ENCODE results near the gene EIF4G3.

DNA sequence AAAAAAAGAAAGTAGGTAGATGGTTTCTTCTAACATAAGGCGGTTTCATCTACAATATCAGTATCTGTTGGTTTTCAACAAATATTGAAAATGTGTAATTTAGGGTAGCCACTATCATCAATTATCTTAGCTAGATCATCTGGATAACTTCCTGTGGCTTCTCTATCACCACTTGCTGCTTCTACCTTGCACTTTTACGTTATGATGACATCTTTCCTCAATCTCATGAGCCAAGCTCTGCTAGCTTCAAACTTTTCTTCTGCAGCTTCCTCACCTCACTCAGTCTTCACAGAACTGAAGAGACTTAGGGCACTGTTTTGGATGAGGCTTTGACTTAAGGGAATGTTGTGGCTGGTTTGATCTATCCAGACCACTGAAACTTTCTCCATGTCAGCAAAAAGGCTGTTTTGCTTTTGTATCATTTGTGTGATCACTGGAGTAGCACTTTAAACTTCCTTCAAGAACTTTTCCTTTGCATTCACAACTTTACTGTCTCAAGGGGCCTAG, 244.7 kb downstream of the EIF4G3 start:
- TF ChIP-seq POLR2A (IDR thresholded peaks at IDR 0.05) (no peak), CTCF (IDR thresholded peaks at IDR 0.05) (no peak)
